Activated naive CD8-positive, alpha-beta T cell treated with anti-CD3 and anti-CD28 coated beads, Interleukin-2, amount 10 ng/mL, durations not matched to agents 7 days and 5 days (primary cell): ENCODE measurements around the gene GAS1. TPM values are rescaled to one million over a fixed set of nuclear protein-coding genes. Genes with fewer than 3 reads are reported as not detected.

Experiments
- ATAC-seq: fragments of 150-1000 bp; cut with Tn5 transposase; one replicate; pipeline ENCODE4 v1.10.0; 2021; ENCODE audit warnings: low read depth, moderate library complexity
- POLR2A ChIA-PET: fragments of 350-600 bp; sonication (Branson Sonifier 250); formaldehyde crosslinking; loops from one replicate; lab custom pipeline; 2021; ENCODE audit warnings: antibody characterized with exemption; lab: Charles Lee
- DNase-seq: peaks from one replicate; pipeline ENCODE4 v3.0.0; 2021
- H3K27ac Mint-ChIP-seq: one replicate; pipeline ENCODE4 v1.8.0; 2022; ENCODE audit warnings: mild to moderate bottlenecking, mixed read lengths
- H3K27me3 Mint-ChIP-seq: one replicate; pipeline ENCODE4 v1.8.0; 2022; ENCODE audit warnings: mild to moderate bottlenecking, moderate library complexity, mixed read lengths
- H3K36me3 Mint-ChIP-seq: one replicate; pipeline ENCODE4 v1.8.0; 2021; ENCODE audit warnings: mild to moderate bottlenecking, mixed read lengths
- H3K4me1 Mint-ChIP-seq: one replicate; pipeline ENCODE4 v1.8.0; 2021; ENCODE audit warnings: mixed read lengths
- H3K4me3 Mint-ChIP-seq: one replicate; pipeline ENCODE4 v1.8.0; 2022; ENCODE audit warnings: mild to moderate bottlenecking, moderate library complexity, mixed read lengths
- H3K9me3 Mint-ChIP-seq: one replicate; pipeline ENCODE4 v1.8.0; 2021; ENCODE audit warnings: mixed read lengths
- total RNA-seq, 2 experiments: library from RNA; stranded (reverse); gene quantifications; one replicate each; pipeline ENCODE4 v1.2.3, GENCODE V29; 2021

The GAS1 gene
- total RNA-seq, 2 experiments from 2014 or later, result 0.61 to 0.68 TPM

GRCh38 chr9:86938780-86939179 is 8.5 kb downstream of the GAS1 start:
- no peak overlapping the region for H3K4me3 Mint-ChIP-seq
- no peaks in the 10 kb centered on the region for H3K9me3 Mint-ChIP-seq
- no peak overlapping the region for H3K27ac Mint-ChIP-seq
- H3K27me3 Mint-ChIP-seq, result peaks cover 45% of the 10 kb centered on the region
- H3K4me1 Mint-ChIP-seq, result no peaks in the 10 kb centered on the region
- H3K36me3 Mint-ChIP-seq, result no peaks in the 10 kb centered on the region
- POLR2A ChIA-PET, result interaction anchor here (0.6 kb wide), 1 partner anchor 657 kb away, joined by 4 read pairs; no protein-coding TSS in a partner anchor
- ATAC-seq (no peak), DNase-seq (no peak)

GRCh38 chr9:86926145-86926544 is 21.2 kb downstream of the GAS1 start:
- no peaks in the 10 kb centered on the region for H3K36me3 Mint-ChIP-seq
- no peaks in the 10 kb centered on the region for H3K4me1 Mint-ChIP-seq
- no peak overlapping the region for H3K27ac Mint-ChIP-seq
- no peak for ATAC-seq
- POLR2A ChIA-PET, result no interaction called here
- no peak for DNase-seq
- H3K9me3 Mint-ChIP-seq, result no peaks in the 10 kb centered on the region
- H3K27me3 Mint-ChIP-seq, result peaks cover 8% of the 10 kb centered on the region
- H3K4me3 Mint-ChIP-seq, result no peak overlapping the region

- ATAC-seq, result no peak
- Mint-ChIP-seq H3K36me3 (no peaks in the 10 kb centered on the region), H3K27ac (no peak overlapping the region), H3K4me3 (no peak overlapping the region), H3K27me3 (peaks cover 9% of the 10 kb centered on the region), H3K9me3 (no peaks in the 10 kb centered on the region), H3K4me1 (no peaks in the 10 kb centered on the region)
- POLR2A ChIA-PET, result no interaction called here
- no peak for DNase-seq
These were observed 21.6 kb downstream of the GAS1 start for GRCh38 chr9:86925686-86926085.

GRCh38 chr9:86924206-86924605 is 23.1 kb downstream of the GAS1 start:
- H3K36me3 Mint-ChIP-seq, result no peaks in the 10 kb centered on the region
- no peaks in the 10 kb centered on the region for H3K9me3 Mint-ChIP-seq
- no peak for DNase-seq
- H3K4me3 Mint-ChIP-seq, result no peak overlapping the region
- POLR2A ChIA-PET, result no interaction called here
- no peak for ATAC-seq
- peaks cover 9% of the 10 kb centered on the region for H3K27me3 Mint-ChIP-seq
- H3K4me1 Mint-ChIP-seq, result no peaks in the 10 kb centered on the region
- H3K27ac Mint-ChIP-seq, result no peak overlapping the region

GRCh38 chr9:86921151-86921923 is 26.0 kb downstream of the GAS1 start:
- POLR2A ChIA-PET, result no interaction called here
- Mint-ChIP-seq H3K36me3 (no peaks in the 10 kb centered on the region), H3K9me3 (no peaks in the 10 kb centered on the region), H3K4me1 (no peaks in the 10 kb centered on the region), H3K27me3 (peaks cover 8% of the 10 kb centered on the region), H3K4me3 (no peak overlapping the region), H3K27ac (no peak overlapping the region)
- DNase-seq (no peak), ATAC-seq (no peak)

GRCh38 chr9:86918556-86918955 is 28.8 kb downstream of the GAS1 start:
- H3K27ac Mint-ChIP-seq, result no peak overlapping the region
- POLR2A ChIA-PET, result no interaction called here
- peaks cover 5% of the 10 kb centered on the region for H3K27me3 Mint-ChIP-seq
- DNase-seq (no peak), ATAC-seq (no peak)
- H3K4me3 Mint-ChIP-seq, result no peak overlapping the region
- no peaks in the 10 kb centered on the region for H3K4me1 Mint-ChIP-seq
- H3K9me3 Mint-ChIP-seq, result no peaks in the 10 kb centered on the region
- H3K36me3 Mint-ChIP-seq, result no peaks in the 10 kb centered on the region

GRCh38 chr9:86912210-86912609 is 35.1 kb downstream of the GAS1 start:
- Mint-ChIP-seq H3K9me3 (no peaks in the 10 kb centered on the region), H3K27ac (no peak overlapping the region), H3K4me3 (no peak overlapping the region), H3K36me3 (no peaks in the 10 kb centered on the region), H3K27me3 (peaks cover 13% of the 10 kb centered on the region), H3K4me1 (no peaks in the 10 kb centered on the region)
- POLR2A ChIA-PET, result no interaction called here
- ATAC-seq (no peak), DNase-seq (no peak)

GRCh38 chr9:86909388-86909787 is 37.9 kb downstream of the GAS1 start:
- DNase-seq (no peak), ATAC-seq (no peak)
- Mint-ChIP-seq H3K36me3 (no peaks in the 10 kb centered on the region), H3K9me3 (peaks cover 2% of the 10 kb centered on the region), H3K4me1 (no peaks in the 10 kb centered on the region), H3K4me3 (no peak overlapping the region), H3K27ac (no peak overlapping the region), H3K27me3 (peaks cover 15% of the 10 kb centered on the region)
- POLR2A ChIA-PET, result no interaction called here

GRCh38 chr9:86908261-86908660 is 39.0 kb downstream of the GAS1 start:
- Mint-ChIP-seq H3K36me3 (no peaks in the 10 kb centered on the region), H3K27ac (no peak overlapping the region), H3K9me3 (peaks cover 2% of the 10 kb centered on the region), H3K4me3 (no peak overlapping the region), H3K27me3 (peaks cover 23% of the 10 kb centered on the region), H3K4me1 (no peaks in the 10 kb centered on the region)
- DNase-seq (no peak), ATAC-seq (no peak)
- POLR2A ChIA-PET, result no interaction called here

GRCh38 chr9:86907346-86907745 is 40.0 kb downstream of the GAS1 start:
- H3K9me3 Mint-ChIP-seq, result peaks cover 2% of the 10 kb centered on the region
- no peak overlapping the region for H3K4me3 Mint-ChIP-seq
- no peaks in the 10 kb centered on the region for H3K4me1 Mint-ChIP-seq
- no peak for DNase-seq
- H3K36me3 Mint-ChIP-seq, result no peaks in the 10 kb centered on the region
- H3K27me3 Mint-ChIP-seq, result peaks cover 30% of the 10 kb centered on the region
- no peak overlapping the region for H3K27ac Mint-ChIP-seq
- no peak for ATAC-seq
- POLR2A ChIA-PET, result no interaction called here

- peaks cover 2% of the 10 kb centered on the region for H3K9me3 Mint-ChIP-seq
- no peaks in the 10 kb centered on the region for H3K4me1 Mint-ChIP-seq
- peaks cover 35% of the 10 kb centered on the region for H3K27me3 Mint-ChIP-seq
- no peak overlapping the region for H3K4me3 Mint-ChIP-seq
- no peak for ATAC-seq
- DNase-seq, result no peak
- no peak overlapping the region for H3K27ac Mint-ChIP-seq
- POLR2A ChIA-PET, result no interaction called here
- H3K36me3 Mint-ChIP-seq, result no peaks in the 10 kb centered on the region
These were observed 43.6 kb downstream of the GAS1 start for GRCh38 chr9:86903734-86904085.

GRCh38 chr9:86902991-86903733 is 44.1 kb downstream of the GAS1 start:
- POLR2A ChIA-PET, result no interaction called here
- H3K4me3 Mint-ChIP-seq, result no peak overlapping the region
- H3K4me1 Mint-ChIP-seq, result no peaks in the 10 kb centered on the region
- H3K27me3 Mint-ChIP-seq, result peaks cover 35% of the 10 kb centered on the region
- no peak for DNase-seq
- peaks cover 2% of the 10 kb centered on the region for H3K9me3 Mint-ChIP-seq
- no peaks in the 10 kb centered on the region for H3K36me3 Mint-ChIP-seq
- no peak for ATAC-seq
- no peak overlapping the region for H3K27ac Mint-ChIP-seq

GRCh38 chr9:86902586-86902985 is 44.7 kb downstream of the GAS1 start:
- H3K36me3 Mint-ChIP-seq, result no peaks in the 10 kb centered on the region
- POLR2A ChIA-PET, result no interaction called here
- peaks cover 35% of the 10 kb centered on the region for H3K27me3 Mint-ChIP-seq
- H3K9me3 Mint-ChIP-seq, result peaks cover 2% of the 10 kb centered on the region
- no peak overlapping the region for H3K27ac Mint-ChIP-seq
- H3K4me1 Mint-ChIP-seq, result no peaks in the 10 kb centered on the region
- ATAC-seq (no peak), DNase-seq (no peak)
- H3K4me3 Mint-ChIP-seq, result no peak overlapping the region

- no peak overlapping the region for H3K27ac Mint-ChIP-seq
- H3K4me3 Mint-ChIP-seq, result no peak overlapping the region
- peaks cover 36% of the 10 kb centered on the region for H3K27me3 Mint-ChIP-seq
- H3K36me3 Mint-ChIP-seq, result no peaks in the 10 kb centered on the region
- DNase-seq (no peak), ATAC-seq (no peak)
- peaks cover 2% of the 10 kb centered on the region for H3K9me3 Mint-ChIP-seq
- no peaks in the 10 kb centered on the region for H3K4me1 Mint-ChIP-seq
- POLR2A ChIA-PET, result no interaction called here
These were observed 45.1 kb downstream of the GAS1 start for GRCh38 chr9:86902176-86902575.
